HG03442 (cell line): Measurements from ENCODE around the gene RLF.

Experiments
- ATAC-seq: cut with Tn5 transposase; IDR thresholded peaks from one replicate; pipeline ENCODE4 v1.9.1; 2021; ENCODE audit warnings: mild to moderate bottlenecking, moderate library complexity; ENCODE audit not compliant: unreplicated experiment

RLF gene, protein sequence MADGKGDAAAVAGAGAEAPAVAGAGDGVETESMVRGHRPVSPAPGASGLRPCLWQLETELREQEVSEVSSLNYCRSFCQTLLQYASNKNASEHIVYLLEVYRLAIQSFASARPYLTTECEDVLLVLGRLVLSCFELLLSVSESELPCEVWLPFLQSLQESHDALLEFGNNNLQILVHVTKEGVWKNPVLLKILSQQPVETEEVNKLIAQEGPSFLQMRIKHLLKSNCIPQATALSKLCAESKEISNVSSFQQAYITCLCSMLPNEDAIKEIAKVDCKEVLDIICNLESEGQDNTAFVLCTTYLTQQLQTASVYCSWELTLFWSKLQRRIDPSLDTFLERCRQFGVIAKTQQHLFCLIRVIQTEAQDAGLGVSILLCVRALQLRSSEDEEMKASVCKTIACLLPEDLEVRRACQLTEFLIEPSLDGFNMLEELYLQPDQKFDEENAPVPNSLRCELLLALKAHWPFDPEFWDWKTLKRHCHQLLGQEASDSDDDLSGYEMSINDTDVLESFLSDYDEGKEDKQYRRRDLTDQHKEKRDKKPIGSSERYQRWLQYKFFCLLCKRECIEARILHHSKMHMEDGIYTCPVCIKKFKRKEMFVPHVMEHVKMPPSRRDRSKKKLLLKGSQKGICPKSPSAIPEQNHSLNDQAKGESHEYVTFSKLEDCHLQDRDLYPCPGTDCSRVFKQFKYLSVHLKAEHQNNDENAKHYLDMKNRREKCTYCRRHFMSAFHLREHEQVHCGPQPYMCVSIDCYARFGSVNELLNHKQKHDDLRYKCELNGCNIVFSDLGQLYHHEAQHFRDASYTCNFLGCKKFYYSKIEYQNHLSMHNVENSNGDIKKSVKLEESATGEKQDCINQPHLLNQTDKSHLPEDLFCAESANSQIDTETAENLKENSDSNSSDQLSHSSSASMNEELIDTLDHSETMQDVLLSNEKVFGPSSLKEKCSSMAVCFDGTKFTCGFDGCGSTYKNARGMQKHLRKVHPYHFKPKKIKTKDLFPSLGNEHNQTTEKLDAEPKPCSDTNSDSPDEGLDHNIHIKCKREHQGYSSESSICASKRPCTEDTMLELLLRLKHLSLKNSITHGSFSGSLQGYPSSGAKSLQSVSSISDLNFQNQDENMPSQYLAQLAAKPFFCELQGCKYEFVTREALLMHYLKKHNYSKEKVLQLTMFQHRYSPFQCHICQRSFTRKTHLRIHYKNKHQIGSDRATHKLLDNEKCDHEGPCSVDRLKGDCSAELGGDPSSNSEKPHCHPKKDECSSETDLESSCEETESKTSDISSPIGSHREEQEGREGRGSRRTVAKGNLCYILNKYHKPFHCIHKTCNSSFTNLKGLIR (N-terminal part only)

DNA sequence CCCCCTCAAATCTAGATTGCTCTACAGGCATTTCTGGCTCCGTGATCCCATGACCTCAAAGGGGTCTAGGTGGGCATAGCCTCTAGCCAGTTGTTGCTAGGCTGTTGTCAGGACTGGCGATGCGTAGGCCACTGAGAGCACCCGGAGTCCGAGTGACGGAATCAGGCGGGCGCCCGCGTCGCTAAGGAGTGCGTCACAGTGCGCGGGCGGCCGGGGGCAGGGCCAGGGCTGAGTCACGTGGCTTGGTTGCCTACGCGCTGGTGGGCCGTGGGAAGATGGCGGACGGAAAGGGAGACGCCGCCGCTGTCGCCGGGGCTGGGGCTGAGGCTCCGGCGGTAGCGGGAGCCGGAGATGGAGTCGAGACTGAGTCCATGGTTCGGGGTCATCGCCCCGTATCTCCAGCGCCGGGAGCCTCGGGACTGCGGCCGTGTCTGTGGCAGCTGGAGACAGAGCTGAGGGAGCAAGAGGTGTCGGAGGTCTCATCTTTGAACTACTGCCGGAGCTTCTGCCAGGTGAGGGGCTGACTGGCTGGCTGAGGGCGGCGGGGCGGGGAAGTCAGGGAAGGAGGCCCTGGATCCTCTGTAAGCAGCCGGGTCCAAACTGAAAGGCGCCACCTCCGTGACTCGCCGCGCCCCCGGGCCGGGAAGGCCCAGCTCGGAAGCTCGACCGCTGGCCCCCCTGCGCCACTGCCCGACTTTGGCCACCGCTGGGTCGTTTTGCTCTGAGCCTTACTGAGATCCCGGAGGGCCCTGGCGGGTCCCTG lies at the start of gene RLF:
Gene RLF (plus strand): TSS at position 263 of the 763 bp plus-strand sequence. CDS start 13 bp downstream, at position 276.
- ATAC-seq, result peak; percentile 89

DNA sequence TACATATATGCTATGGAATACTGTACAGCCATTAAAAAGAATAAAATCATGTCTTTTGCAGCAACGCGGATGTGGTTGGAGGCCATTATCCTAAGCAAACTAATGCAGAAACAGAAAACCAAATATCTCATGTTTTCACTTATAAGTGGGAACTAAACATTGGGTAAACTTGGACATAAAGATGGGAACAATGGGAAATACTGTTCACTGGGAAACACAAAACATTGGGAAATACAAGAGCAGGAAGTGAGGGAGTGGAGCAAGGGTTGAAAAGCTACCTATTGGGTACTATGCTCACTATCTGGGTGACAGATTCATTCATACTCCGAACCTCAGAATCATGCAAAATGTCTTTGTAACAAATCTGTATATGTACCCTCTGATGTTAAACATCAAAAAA lies 46.8 kb upstream of the RLF start:
- ATAC-seq, result no peak

DNA sequence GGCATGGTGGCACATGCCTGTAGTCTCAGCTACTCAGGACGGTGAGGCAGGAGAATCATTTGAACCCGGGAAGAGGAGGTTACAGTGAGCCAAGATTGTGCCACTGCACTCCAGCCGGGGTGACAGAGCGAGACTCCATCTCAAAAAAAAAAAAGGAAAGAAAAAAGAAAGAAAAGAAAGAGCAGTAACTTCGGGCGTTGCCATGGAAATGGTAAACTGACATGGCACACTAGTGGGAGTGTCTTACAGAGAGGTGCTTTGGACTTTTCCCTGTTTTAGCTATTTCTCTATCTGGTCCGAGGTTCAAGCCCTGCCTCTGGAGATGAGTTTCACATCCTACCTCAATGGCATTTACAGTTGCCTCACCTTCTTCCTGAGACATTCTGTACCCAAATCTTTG lies 41.1 kb upstream of the RLF start:
- ATAC-seq, result no peak

DNA sequence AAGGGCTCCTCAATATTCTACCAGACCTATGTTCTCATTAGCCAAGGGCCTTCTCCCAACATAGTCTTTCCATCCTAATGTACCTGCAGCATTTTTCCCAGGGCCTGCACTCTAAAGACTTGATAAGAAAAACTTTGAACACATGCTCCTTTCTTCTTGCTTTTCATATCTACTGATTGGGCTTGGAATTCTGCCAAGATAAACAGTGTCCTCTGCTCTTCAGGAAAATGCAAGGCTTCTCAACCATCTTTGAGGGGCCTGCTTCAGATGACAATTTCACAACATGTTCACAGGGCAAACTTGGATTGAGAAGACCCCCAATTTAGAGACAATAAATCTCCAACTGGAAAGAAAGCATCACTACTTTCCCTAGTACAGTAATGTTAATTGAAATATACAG lies 38.3 kb upstream of the RLF start:
- no peak for ATAC-seq

DNA sequence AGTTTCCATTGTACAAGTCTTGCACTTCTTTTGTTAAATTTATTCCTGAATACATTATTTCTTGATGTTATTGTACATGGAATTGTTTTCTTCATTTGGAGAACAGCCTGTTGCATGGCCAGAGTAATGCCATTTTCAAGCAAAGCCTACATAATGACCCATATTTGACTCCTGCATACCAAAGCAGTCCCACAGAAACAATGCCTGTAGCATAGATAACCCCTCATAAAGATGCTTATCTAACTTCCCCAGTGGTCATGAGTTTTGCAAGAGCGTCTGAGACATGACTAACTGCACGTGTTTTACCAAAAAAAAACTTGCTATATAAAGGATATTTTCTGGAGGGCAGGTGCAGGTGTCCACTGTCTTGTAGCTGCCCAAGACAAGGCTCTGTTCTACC lies 30.3 kb upstream of the RLF start:
- ATAC-seq, result no peak

DNA sequence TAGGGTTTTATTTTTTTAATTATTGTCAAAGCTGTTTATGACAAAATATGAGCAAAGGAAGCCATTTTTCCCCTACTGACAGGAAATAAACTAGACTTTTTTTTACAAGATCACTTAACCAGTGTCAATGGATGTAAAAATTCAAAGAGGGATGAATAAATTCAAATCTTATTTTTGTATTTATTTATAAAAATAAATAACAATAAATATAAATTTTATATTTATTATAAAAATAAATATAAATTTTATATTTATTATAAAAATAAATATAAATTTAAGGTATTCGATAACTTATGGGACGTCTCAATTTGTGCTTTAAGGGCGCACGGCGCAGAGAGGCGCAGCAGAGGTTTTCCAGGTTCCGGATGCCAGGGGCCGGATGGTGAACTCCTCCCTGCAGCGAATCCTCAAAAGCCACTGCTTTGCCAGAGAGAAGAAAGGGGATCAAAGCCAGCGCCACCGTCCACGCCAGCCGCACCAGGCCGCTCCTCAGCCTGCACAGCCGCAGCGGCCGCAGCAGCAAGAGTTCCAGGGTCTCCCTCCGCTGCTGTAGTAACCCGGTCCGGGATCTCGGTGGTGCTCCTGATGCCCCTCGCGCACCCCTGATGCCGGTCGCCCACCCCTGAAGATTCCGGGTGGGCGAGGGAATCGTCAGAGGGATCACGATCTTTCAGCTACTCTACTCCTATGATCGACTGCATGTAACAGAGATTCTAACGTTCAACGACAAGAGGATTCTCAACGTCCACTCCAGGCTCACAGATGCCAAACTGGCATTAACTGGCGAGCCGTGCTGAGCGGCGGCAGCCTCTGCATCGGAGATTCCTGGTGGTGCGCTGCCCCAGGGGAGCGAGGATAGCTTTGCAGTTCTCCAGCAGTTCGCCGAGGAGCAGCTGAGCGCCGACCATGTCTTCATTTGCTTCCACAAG lies 28.5 kb upstream of the RLF start:
- ATAC-seq, result no peak

DNA sequence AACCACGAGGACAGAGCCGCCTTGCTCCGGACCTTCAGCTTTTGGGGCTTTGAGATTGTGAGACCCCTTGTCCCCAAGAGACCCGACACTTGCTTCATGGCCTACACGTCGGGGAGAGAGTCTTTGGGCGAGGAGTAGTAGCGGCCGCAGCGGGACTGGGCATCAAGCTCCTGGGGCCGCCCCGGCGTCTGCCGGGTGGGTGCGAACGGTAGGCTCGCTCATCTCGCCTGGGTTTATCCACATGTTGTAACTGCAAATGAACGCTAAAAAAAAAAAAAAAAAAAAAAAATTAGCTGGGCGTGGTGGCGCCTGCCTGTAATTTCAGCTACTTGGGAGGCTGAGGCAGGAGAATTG lies 27.9 kb upstream of the RLF start:
- ATAC-seq, result no peak

DNA sequence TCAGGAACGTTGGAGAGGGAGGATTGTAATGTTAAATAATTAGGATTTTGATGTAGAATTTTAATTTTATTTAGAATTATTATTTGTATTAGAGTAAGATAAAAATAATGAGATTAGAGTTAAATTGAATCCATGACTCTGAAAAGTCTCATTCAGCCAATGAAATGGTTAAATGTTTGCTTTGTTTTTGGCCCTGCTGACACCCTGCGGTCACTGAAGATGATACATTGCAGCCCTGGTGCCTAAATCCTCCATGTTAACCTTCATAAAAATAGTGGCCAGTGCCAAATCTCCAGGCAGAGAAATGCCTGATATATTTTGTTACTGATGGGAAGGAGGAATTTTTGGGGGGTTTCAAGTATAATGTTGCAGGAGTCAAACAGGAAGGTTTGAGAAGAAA lies 27.3 kb upstream of the RLF start:
- ATAC-seq, result no peak

DNA sequence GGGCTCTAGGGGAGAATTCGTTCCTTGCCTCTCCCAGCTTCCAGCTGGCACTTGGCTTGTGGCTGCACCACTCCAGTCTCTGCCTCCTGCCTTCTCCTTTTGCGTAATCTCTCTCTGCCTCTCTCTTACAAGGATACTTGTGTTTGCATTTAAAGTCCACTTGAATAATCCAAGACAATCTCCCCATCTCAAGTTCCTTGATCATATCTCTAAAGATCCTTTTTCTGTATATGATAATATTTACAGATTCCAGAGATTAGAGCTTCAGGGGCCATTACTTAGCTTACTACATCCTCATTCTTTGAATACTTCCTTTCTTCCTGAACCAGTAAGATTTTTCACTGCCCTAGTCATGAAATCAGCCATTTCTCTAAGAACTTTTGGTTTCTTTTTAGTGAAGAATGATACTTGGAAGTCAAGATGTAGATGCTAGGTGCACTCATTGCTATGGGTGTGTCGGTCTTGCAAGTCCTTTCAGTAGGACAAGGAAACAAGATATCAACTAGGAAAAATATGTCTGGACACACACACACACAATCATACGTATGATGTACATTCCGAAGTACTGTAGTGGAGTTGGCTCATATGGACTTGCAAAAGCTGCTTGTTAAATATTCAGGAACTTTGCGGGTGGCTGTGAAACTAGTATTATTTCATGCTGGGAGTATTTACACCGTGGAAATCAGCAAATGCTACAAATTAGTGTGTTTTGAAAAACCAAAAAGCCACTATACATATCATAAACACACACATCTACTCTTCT lies 20.8 kb upstream of the RLF start:
- ATAC-seq, result no peak

DNA sequence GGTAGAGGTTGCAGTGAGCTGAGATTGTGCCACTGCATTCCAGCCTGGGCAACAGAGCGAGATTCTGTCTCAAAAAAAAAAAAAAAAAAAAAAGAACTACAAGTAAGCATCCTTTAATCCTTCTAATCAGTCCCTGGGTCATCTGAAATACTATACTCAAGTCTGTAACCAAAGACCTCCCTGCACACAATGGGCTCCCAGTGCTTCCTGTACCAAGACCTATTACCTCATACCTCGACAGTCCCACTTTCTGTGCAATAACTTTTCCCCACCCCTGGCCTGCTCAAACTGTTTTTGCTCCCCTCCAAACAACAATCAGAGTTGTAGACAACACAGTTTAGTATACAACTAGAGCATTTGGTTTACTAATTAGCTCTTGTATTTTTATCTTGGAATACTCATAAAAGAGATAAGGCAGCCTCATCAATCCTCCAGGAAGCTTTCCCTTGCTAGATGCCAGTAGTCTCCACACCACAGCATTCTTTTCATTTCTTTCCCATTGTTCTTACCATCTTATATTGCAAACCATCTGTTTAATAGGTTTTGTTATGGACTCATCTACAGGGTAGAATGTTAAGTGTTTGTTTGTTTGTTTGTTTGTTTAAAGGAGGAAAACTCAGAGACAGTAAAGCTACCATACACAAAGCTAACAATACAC lies 19.2 kb upstream of the RLF start:
- no peak for ATAC-seq

DNA sequence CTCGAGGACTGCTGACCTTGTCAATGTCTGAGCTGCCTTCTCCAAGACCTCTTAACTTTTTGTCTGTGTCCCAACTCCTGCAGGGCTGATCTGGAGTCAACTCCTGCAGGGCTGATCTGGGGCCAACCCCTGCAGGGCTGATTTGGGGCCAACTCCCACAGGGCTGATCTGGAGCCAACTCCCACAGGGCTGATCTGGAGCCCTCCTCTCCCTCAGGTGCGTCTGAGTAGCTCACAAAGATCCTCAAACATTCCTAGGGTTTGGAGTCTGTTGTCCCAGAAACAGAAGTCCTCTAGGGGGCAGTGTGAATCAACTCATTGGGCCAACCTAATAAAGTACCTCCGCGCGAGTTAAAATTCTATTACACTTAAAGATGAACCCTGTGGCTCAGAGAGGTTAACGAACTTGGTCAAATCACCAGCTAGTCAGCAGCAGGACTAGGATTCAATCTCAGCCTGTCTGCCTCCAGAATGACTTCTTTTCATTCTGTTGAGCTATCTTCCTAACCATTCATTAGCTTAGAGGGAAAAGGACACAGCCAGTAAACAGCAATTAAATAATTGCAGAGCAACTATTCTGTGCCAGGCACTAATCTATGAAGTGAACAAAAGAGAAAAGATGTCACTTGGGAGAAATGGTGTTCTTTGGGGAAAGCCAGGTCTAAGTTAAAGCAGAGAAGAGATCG lies 17.2 kb upstream of the RLF start:
- ATAC-seq, result no peak

DNA sequence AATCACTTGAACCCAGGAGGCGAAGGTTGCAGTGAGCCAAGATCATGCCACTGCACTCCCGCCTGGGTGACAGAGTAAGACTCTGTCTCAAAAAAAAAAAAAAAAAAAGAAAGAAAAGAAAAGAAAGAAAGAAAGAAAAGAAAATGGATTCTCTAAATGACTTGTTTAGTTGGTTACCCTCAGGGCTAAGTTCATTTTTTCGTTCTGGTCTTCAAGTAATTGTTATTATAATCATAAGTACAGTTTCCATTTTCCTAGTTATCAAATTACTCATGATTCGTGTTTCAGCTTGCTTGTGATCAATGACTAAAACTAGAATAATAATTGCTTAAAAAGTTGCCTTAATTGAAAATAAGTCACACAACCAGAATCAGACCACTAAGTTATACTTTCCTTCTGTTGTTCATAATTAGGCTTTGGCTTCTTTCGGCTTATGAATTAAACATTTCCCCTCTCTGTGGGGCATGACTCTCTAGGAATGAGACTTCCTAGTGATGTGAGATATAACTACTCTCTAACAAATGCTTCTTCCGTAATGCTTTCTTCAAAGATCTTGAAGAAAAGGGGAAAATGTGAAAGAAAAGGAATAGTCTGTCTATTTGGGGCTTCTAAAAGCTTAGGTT lies 9.6 kb upstream of the RLF start:
- no peak for ATAC-seq

DNA sequence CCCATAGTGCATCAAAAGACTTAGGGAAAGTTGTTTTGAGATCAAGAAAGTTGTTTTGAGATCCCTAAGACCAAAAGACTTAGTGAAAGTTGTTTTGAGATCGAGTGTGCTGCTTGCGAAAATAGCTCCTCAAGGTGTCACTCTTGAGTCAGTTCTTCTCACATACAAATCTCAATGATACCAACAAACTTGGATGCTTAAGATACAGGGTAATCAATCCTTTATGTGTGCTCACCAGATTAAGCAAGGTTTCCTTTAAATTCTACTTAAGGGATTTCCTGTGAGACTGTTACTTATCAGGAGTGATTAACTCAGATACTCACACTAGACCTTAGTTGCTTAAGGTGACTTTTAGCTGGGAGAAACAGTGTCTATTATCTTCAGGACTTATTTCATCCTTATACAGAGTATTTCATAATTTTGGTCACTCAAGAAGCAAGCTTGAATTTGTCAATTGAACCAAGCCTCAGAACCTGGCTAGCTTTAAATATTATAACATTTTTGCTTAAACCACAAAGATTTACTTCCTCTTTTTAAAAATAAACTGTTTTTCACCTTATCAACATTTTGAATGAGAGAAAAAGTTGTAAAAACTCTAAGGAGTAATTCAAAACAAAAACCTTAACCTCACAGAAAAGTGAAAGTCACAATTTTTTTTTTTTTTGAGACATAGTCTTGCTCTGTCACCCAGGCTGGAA lies 8.0 kb upstream of the RLF start:
- no peak for ATAC-seq

DNA sequence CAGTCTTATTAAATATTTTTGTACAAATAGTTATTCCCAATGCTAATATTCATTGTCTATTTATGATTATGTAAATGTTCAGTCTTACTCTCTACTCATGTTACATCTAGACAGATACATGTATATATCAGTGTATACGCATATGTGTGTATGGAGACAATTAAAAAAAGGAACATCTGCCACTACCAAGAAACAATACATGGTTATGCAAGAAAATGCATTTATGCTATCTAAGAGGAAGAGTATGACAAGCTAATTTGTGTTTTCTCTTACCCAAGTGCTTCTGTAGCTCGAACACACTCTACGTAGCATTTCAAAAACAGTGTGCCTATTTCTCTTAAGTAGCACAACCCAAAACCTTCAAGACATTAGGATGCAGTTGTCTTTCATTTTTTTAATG lies 6.1 kb upstream of the RLF start:
- ATAC-seq, result no peak

DNA sequence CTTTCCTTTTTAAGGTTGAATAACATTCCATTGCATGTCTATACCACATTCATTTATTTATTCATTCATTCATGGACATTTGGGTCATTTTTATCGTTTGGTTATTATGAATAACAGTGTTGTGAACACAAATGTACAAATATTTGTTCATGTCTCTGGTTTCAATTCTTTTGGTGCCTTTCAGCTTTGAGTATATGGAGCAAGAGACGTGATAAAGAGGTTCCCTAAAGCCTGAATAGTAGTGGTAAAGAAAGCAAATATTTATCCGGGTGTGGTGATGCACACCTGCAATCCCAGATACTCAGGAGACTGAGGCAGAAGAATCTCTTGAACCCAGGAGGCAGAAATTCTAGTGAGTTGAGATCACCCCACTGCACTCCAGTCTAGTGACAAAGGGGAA lies 5.3 kb upstream of the RLF start:
- no peak for ATAC-seq

DNA sequence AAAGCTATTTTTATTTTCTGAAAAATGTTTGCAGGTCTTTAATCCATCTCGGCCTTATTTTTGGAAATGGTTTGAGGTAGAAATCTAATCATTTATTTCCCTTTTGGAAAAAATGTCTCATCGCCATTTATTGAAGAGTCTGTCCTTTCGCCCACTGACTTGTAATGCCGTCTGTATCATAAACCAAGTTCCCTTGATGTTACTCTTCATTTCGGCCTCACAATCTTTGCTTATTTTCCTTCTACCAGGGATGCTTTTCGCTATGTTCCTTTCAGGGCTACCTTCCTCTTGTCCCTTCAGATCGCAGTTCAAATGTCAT lies 422 bp upstream of the RLF start:
- ATAC-seq, result no peak

DNA sequence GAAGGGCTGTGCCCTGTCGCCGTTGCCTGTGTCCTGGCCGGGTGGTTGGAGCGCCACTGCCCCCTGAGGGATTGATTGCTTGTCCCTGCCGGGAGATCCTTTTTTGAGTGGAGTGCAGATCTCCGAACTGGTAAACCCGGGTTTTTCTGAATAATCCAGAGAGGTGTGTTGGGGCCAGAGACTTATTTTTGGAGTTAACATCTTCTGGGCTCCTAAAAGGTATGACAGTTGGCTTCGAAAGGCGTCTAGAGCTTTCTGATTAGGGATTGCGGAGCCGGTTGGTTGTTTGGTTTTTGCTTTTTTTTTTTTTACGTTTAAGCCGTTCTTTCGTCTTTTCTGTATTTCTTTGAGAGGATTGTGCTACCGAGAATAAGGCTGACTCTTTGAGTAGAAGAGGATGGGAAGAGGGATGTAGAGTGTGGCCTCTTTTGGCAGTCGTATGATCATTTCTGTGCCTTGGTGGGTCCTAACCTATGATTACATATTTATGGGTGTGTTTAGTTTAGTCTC lies 756 bp downstream of the RLF start:
- no peak for ATAC-seq
